ENCODE data around the gene SFSWAP. TPM values are rescaled to one million over a fixed set of nuclear protein-coding genes. Genes with fewer than 3 reads are reported as not detected.
A peak's percentile ranks its signal among the peaks of the same experiment; 100 is the strongest.

The SFSWAP gene
- total RNA-seq, 1 donor from 2014 or later, result 60.1 TPM

DNA sequence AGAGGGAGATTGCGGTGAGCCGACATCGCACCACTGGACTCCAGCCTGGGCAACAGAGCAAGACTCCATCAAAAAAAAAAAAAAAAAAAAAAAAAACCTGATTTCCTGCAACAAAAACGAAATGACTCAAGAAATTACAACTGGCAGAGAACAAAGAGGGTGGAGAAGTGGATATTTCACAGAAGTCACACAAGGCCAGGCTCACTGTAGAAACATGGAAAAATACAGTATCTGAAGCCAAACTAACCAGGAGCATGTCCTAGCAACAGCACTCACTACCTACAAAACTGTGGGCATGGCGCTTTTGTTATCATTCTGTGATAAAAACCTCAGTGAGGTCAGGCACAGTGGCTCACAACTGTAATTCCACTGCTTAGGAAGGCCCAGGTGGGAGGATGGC is 105.6 kb downstream of the SFSWAP start:
- H3K36me3 Mint-ChIP-seq (ENCODE audit: low read depth), result peaks cover 8% of the 10 kb centered on the region

DNA sequence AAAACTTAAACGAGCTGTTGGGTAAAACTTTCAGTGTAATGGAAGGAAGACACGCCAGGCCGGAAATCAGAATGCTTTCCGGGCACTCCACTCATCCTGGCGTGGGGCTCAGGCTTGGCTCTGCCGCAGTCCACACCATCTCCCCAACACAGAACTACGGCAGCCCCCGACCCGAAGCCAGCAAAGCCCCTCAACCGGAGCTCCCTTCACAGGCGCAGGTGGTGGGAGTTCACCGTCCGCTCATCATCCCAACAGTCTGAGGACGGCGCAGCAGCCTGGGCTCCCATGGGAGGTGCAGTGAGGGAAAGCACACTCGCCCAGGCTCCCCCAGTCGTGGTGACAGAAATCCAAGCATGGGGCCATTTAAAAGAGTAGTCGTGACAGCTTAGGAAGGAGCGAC is 106.4 kb downstream of the SFSWAP start:
- Mint-ChIP-seq H3K4me1 (ENCODE audit: low read depth) (no peaks in the 10 kb centered on the region), H3K27me3 (ENCODE audit: low read depth) (no peaks in the 10 kb centered on the region), H3K36me3 (ENCODE audit: low read depth) (peaks cover 5% of the 10 kb centered on the region), H3K9me3 (peaks cover 13% of the 10 kb centered on the region), H3K4me3 (ENCODE audit: low read depth) (no peak overlapping the region), H3K27ac (no peak overlapping the region)
- intact Hi-C loops (cut with micrococcal nuclease), result no loop called here
- no peak for DNase-seq (ENCODE audit: low spot score)

More for the DNA sequence above, 105.6 kb downstream of the SFSWAP start:
- H3K27me3 Mint-ChIP-seq (ENCODE audit: low read depth), result no peaks in the 10 kb centered on the region
- H3K9me3 Mint-ChIP-seq, result peaks cover 20% of the 10 kb centered on the region
- no peak for DNase-seq (ENCODE audit: low spot score)
- H3K4me1 Mint-ChIP-seq (ENCODE audit: low read depth), result no peaks in the 10 kb centered on the region
- H3K27ac Mint-ChIP-seq, result no peak overlapping the region
- intact Hi-C loops (cut with micrococcal nuclease), result no loop called here
- no peak overlapping the region for H3K4me3 Mint-ChIP-seq (ENCODE audit: low read depth)

DNA sequence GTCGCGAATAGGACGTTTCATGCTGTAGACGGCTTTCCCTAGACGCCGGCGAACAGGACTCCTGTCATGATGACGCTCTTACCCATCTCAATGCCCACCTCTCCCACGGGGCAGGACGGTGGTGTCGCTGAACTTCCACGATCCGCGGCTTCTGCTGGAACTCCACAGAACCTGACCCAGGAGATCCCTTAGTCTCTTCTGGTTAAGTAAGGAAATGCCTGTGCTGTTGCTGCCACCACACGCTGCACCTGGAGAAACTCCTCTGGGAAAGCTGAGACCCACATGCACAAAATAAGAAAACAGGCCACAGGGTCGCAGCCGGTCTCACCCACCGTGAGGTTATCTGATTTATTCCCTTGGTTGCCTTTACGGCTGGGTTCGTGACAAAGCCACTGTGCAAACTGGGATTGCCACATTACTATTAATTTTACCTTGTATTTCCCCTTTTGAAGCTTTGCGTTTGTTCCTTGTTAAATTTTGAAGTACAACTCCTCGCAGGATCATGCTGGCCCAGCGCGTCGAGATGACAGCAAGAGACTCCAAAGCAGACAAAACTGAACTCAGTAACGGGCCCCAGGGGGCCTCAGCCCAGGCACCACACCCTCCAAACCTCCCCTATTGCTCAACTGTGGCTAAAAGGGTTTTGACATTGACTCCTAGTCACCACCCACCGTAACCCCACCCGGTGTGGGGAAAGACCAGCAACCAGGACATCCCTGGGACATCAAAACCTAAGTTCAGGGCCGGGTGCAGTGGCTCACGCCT is 108.1 kb downstream of the SFSWAP start:
- Mint-ChIP-seq H3K36me3 (ENCODE audit: low read depth) (no peaks in the 10 kb centered on the region), H3K4me3 (ENCODE audit: low read depth) (no peak overlapping the region)

DNA sequence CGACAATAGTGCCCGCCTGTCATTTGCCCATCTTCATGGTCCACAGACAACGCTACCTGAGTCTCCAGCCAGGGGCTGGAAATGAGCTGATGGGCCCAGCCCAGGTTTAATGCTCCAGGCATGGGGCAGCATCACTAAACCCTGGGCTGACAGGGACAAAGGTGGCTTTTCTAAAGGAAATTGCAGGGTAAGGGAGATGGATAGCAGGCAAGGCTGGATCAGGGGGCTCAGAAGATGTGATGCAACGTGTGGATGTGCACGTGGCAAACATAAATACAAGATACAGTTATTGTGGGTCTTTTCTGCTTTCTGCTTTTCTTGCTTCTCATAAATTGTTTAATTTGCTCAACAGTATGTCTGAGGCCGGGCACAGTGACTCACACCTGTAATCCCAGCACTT is 113.6 kb downstream of the SFSWAP start:
- Mint-ChIP-seq H3K4me3 (ENCODE audit: low read depth) (no peak overlapping the region), H3K27ac (no peak overlapping the region), H3K9me3 (no peaks in the 10 kb centered on the region), H3K4me1 (ENCODE audit: low read depth) (no peaks in the 10 kb centered on the region), H3K27me3 (ENCODE audit: low read depth) (peaks cover 24% of the 10 kb centered on the region), H3K36me3 (ENCODE audit: low read depth) (no peaks in the 10 kb centered on the region)
- no peak for DNase-seq (ENCODE audit: low spot score)
- intact Hi-C loops (cut with micrococcal nuclease), result no loop called here

More for the DNA sequence above, 108.1 kb downstream of the SFSWAP start:
- intact Hi-C loops (cut with micrococcal nuclease), result no loop called here
- no peaks in the 10 kb centered on the region for H3K4me1 Mint-ChIP-seq (ENCODE audit: low read depth)
- no peak overlapping the region for H3K27ac Mint-ChIP-seq
- peaks cover 1% of the 10 kb centered on the region for H3K9me3 Mint-ChIP-seq
- no peak for DNase-seq (ENCODE audit: low spot score)
- no peaks in the 10 kb centered on the region for H3K27me3 Mint-ChIP-seq (ENCODE audit: low read depth)

DNA sequence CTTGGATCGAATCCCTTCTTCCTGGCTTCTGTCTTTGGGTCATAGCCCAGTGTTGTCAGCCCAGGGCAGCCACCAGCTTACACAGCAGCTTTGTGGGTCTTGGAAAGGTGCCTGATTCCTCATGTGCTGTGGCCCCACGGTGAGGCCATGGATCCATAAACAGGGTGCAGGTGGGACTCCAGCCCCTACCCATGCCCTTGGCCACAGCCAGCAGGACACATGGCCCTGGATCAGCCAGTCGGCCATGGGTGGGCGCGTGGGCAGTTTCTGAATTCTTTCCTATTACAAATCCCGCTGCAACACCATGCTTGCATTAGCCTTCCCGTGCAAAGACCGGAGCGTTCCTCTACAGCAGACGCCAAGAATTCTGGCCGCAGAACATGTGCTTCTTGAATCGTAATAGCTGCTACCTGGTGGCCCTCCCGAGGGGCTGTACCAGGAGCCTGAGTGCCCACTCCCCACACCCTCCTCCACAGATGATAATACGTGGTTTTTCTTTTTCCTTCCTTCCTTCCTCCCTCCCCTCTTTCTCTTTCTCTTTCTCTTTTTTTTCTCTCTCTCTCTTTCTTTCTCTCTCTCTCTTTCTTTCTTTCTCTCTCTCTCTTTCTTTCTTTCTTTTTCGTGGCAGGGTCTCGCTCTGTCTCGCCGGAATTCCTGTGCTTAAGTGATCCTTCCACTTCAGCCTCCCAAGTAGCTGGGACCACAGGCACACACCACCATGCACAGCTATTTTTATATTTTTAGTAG is 114.4 kb downstream of the SFSWAP start:
- intact Hi-C loops (cut with micrococcal nuclease), result no loop called here
- Mint-ChIP-seq H3K27me3 (ENCODE audit: low read depth) (peaks cover 25% of the 10 kb centered on the region), H3K4me3 (ENCODE audit: low read depth) (no peak overlapping the region)

DNA sequence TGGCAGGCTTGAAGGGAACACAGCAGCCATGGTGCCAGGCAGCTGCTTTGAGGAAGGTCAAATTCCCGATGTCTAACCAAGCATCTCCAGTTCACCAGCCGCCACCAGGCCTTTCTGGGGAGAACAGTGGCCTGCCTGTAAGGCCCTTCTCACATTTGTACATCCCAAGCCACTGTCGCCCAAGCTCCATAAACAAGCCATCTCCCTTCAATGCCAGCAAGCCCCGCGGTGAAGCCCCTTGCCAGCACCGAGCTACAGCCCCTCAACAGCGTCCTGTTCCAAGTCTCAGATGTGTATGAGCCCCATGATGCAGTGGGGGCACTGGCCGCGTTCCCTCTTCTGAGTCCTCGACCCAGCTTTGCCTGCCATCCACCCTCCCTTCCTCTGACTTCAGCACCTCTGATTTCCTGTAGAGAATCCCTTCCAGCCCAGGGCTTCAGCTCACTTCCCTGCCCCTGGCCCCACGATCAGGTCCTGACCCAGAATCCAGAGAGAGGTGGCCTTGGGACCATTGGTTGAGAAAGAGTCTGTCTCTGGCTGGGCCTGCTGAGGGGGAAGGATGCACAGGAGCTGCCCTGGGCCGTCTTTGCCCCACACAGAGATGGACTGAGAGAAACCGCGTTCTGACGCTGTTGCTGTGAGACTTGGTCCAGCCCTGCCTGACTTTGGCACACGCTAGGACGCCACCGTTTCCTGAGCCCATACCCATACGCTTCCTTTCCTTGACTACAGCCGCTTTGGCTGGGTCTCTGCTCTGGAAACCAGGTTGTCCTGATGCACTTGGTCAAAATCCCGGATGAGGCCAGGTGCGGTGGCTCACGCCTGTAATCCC is 115.4 kb downstream of the SFSWAP start:
- DNase-seq (ENCODE audit: low spot score), result no peak
- peaks cover 31% of the 10 kb centered on the region for H3K27me3 Mint-ChIP-seq (ENCODE audit: low read depth)
- H3K9me3 Mint-ChIP-seq, result no peaks in the 10 kb centered on the region
- peaks cover 4% of the 10 kb centered on the region for H3K4me1 Mint-ChIP-seq (ENCODE audit: low read depth)
- H3K4me3 Mint-ChIP-seq (ENCODE audit: low read depth), result no peak overlapping the region
- no peaks in the 10 kb centered on the region for H3K36me3 Mint-ChIP-seq (ENCODE audit: low read depth)
- intact Hi-C loops (cut with micrococcal nuclease), result no loop called here
- no peak overlapping the region for H3K27ac Mint-ChIP-seq

More for the DNA sequence above, 114.4 kb downstream of the SFSWAP start:
- Mint-ChIP-seq H3K36me3 (ENCODE audit: low read depth) (no peaks in the 10 kb centered on the region), H3K4me1 (ENCODE audit: low read depth) (no peaks in the 10 kb centered on the region), H3K27ac (no peak overlapping the region), H3K9me3 (no peaks in the 10 kb centered on the region)
- no peak for DNase-seq (ENCODE audit: low spot score)

- intact Hi-C loops (cut with micrococcal nuclease), result no loop called here
- Mint-ChIP-seq H3K36me3 (ENCODE audit: low read depth) (no peaks in the 10 kb centered on the region), H3K4me3 (ENCODE audit: low read depth) (peak within 1 kb of the TSS; percentile 56), H3K27me3 (ENCODE audit: low read depth) (peaks cover 42% of the 10 kb centered on the region), H3K27ac (no peak within 1 kb of the TSS), H3K9me3 (no peaks in the 10 kb centered on the region), H3K4me1 (ENCODE audit: low read depth) (peaks cover 4% of the 10 kb centered on the region)
- DNase-seq (ENCODE audit: low spot score), result no peak
These were observed 117.2 kb downstream of the SFSWAP start, which contains the start of gene MMP17 for GRCh38 chr12:131827961-131828534. Gene MMP17, plus strand, starts transcription at chr12:131828393. Its CDS starts 102 bp downstream, at chr12:131828495.

- DNase-seq (ENCODE audit: low spot score), result no peak
- Mint-ChIP-seq H3K9me3 (no peaks in the 10 kb centered on the region), H3K4me3 (ENCODE audit: low read depth) (peak overlapping the region; percentile 56), H3K27me3 (ENCODE audit: low read depth) (peaks cover 45% of the 10 kb centered on the region), H3K36me3 (ENCODE audit: low read depth) (no peaks in the 10 kb centered on the region), H3K4me1 (ENCODE audit: low read depth) (peaks cover 4% of the 10 kb centered on the region), H3K27ac (no peak overlapping the region)
- intact Hi-C loops (cut with micrococcal nuclease), result no loop called here
These were observed 117.9 kb downstream of the SFSWAP start for GRCh38 chr12:131828671-131829355.

- intact Hi-C loops (cut with micrococcal nuclease), result no loop called here
- Mint-ChIP-seq H3K27ac (no peak overlapping the region), H3K4me3 (ENCODE audit: low read depth) (peak overlapping the region; percentile 56), H3K36me3 (ENCODE audit: low read depth) (no peaks in the 10 kb centered on the region), H3K9me3 (no peaks in the 10 kb centered on the region), H3K4me1 (ENCODE audit: low read depth) (peaks cover 4% of the 10 kb centered on the region), H3K27me3 (ENCODE audit: low read depth) (peaks cover 45% of the 10 kb centered on the region)
- DNase-seq (ENCODE audit: low spot score), result no peak
These were observed 118.5 kb downstream of the SFSWAP start for GRCh38 chr12:131829356-131829747.

DNA sequence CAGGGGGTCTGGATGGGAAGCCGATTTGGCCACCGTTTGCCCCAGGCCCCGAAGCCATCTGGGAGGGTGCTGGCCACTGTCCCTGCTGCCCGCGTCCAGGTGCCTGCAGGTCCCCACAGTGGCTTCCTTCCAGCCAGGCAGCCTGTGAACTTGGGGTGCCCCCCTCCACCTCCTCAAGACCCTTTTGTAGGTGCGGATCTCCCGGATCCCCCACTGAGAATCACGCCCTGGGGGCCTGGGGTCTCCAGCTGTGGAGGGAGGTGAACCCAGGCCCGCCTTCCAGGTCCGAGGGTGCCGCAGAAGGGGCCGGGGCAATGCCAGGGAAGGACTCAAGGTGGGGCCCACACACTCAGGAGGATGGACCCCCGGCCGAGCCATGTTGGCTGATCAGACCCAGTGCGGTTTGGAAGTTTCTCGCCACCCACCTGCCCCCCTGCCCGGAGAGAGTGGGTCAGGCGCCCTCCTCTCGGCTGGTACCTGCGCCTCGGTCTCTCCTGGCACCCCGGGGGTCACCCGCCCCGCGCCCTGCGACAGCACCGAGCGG is 119.0 kb downstream of the SFSWAP start:
- Mint-ChIP-seq H3K9me3 (no peaks in the 10 kb centered on the region), H3K36me3 (ENCODE audit: low read depth) (no peaks in the 10 kb centered on the region), H3K4me1 (ENCODE audit: low read depth) (peaks cover 4% of the 10 kb centered on the region), H3K27ac (no peak overlapping the region), H3K27me3 (ENCODE audit: low read depth) (peaks cover 45% of the 10 kb centered on the region), H3K4me3 (ENCODE audit: low read depth) (no peak overlapping the region)
- intact Hi-C loops (cut with micrococcal nuclease), result no loop called here
- DNase-seq (ENCODE audit: low spot score), result no peak

GRCh38 chr12:131830335-131830913 is 119.5 kb downstream of the SFSWAP start:
- Mint-ChIP-seq H3K27ac (no peak overlapping the region), H3K9me3 (no peaks in the 10 kb centered on the region), H3K27me3 (ENCODE audit: low read depth) (peaks cover 43% of the 10 kb centered on the region), H3K4me1 (ENCODE audit: low read depth) (peaks cover 4% of the 10 kb centered on the region), H3K36me3 (ENCODE audit: low read depth) (no peaks in the 10 kb centered on the region), H3K4me3 (ENCODE audit: low read depth) (no peak overlapping the region)
- intact Hi-C loops (cut with micrococcal nuclease), result no loop called here
- peak; percentile 22 for DNase-seq (ENCODE audit: low spot score)
